EH (cell line): ENCODE results near the gene TFCP2L1.

Source experiments
- DNase-seq: peaks from one replicate; pipeline ENCODE4 v3.0.0-alpha.2; 2015; ENCODE audit warnings: low read depth

TFCP2L1 gene

GRCh38 chr2:121266543-121267106 lies 18.4 kb downstream of the TFCP2L1 start:
- no peak for DNase-seq

- DNase-seq, result no peak
These were observed 20.8 kb downstream of the TFCP2L1 start for GRCh38 chr2:121263996-121264715.

- no peak for DNase-seq
These were observed 24.4 kb downstream of the TFCP2L1 start for GRCh38 chr2:121260370-121261154.

GRCh38 chr2:121258051-121258450 lies 27.0 kb downstream of the TFCP2L1 start:
- DNase-seq, result no peak

GRCh38 chr2:121257480-121257840 lies 27.5 kb downstream of the TFCP2L1 start:
- no peak for DNase-seq

- DNase-seq, result no peak
These were observed 28.1 kb downstream of the TFCP2L1 start for GRCh38 chr2:121256720-121257479.

GRCh38 chr2:121255358-121255757 lies 29.6 kb downstream of the TFCP2L1 start:
- no peak for DNase-seq

GRCh38 chr2:121254748-121255147 lies 30.3 kb downstream of the TFCP2L1 start:
- no peak for DNase-seq

GRCh38 chr2:121253674-121254240 lies 31.2 kb downstream of the TFCP2L1 start:
- DNase-seq, result no peak

GRCh38 chr2:121253021-121253673 lies 31.9 kb downstream of the TFCP2L1 start:
- DNase-seq, result no peak

- no peak for DNase-seq
These were observed 33.5 kb downstream of the TFCP2L1 start for GRCh38 chr2:121251497-121251896.

GRCh38 chr2:121248766-121249343 lies 36.1 kb downstream of the TFCP2L1 start:
- no peak for DNase-seq

- DNase-seq, result no peak
These were observed 37.0 kb downstream of the TFCP2L1 start for GRCh38 chr2:121247971-121248370.

- DNase-seq, result no peak
These were observed 37.5 kb downstream of the TFCP2L1 start for GRCh38 chr2:121247534-121247933.

GRCh38 chr2:121246704-121247255 lies 38.2 kb downstream of the TFCP2L1 start:
- no peak for DNase-seq

- no peak for DNase-seq
These were observed 39.1 kb downstream of the TFCP2L1 start for GRCh38 chr2:121245913-121246312.

- DNase-seq, result no peak
These were observed 39.7 kb downstream of the TFCP2L1 start for GRCh38 chr2:121245120-121245820.

GRCh38 chr2:121244616-121245015 lies 40.4 kb downstream of the TFCP2L1 start:
- no peak for DNase-seq

- DNase-seq, result no peak
These were observed 41.1 kb downstream of the TFCP2L1 start for GRCh38 chr2:121243821-121244460.

GRCh38 chr2:121242976-121243375 lies 42.0 kb downstream of the TFCP2L1 start:
- DNase-seq, result no peak
